Upper lobe of left lung (tissue), 6 donors: ENCODE measurements around the gene STOX1. TPM values are rescaled to one million over a fixed set of nuclear protein-coding genes. Genes with fewer than 3 reads are reported as not detected.

ENCODE experiments used
- ATAC-seq, 2 donors: fragments of 200-7000 bp; cut with Tn5 transposase; one replicate each; pipeline ENCODE4 v1.9.1; 2022; ENCODE audit warnings: mild to moderate bottlenecking in 2 of 2, moderate library complexity in 2 of 2; ENCODE audit not compliant: low FRiP score in 2 of 2
- DNase-seq, 2 donors: peaks; one replicate each; pipeline ENCODE4 v3.0.0-alpha.2; 2019 to 2020
- H3K27ac ChIP-seq, 4 donors: fragments of 200-600 bp; sonication (generic); one replicate each; pipeline ENCODE4 v1.5.1; 2016 to 2019
- H3K27me3 ChIP-seq, 4 donors: fragments of 200-600 bp; sonication (generic); one replicate each; pipeline ENCODE4 v1.5.1; 2017 to 2019
- H3K36me3 ChIP-seq, 4 donors: fragments of 200-600 bp; sonication (generic); one replicate each; pipeline ENCODE4 v1.5.1; 2016 to 2019
- H3K4me1 ChIP-seq, 4 donors: fragments of 200-600 bp; sonication (generic); one replicate each; pipeline ENCODE4 v1.5.1; 2018 to 2019
- H3K4me3 ChIP-seq, 4 donors: fragments of 200-600 bp; sonication (generic); one replicate each; pipeline ENCODE4 v1.5.1; 2017 to 2019; ENCODE audit warnings: mild to moderate bottlenecking in 2 of 4, moderate library complexity in 1 of 4
- H3K9me3 ChIP-seq, 4 donors: fragments of 200-600 bp; sonication (generic); one replicate each; pipeline ENCODE4 v1.5.1; 2018 to 2019
- EP300 ChIP-seq, 4 donors: sonication (generic); formaldehyde crosslinking; IDR thresholded peaks; one replicate each; pipeline ENCODE4 v1.5.1; 2017; ENCODE audit warnings: antibody characterized with exemption in 4 of 4, control low read depth in 2 of 4
- POLR2A ChIP-seq, 4 donors: fragments of 450-650 bp; IDR thresholded peaks; one replicate each; pipeline ENCODE4 v1.5.1; 2016 to 2017; ENCODE audit warnings: antibody characterized with exemption in 4 of 4, mild to moderate bottlenecking in 2 of 4
- POLR2AphosphoS5 ChIP-seq, 2 donors: sonication (generic); formaldehyde crosslinking; IDR thresholded peaks; one replicate each; pipeline ENCODE4 v1.5.1; 2017; ENCODE audit warnings: antibody characterized with exemption in 2 of 2
- WGBS, 2 donors: methylation state at CpG; one replicate each; pipeline ENCODE4 v1.1.5; 2017 to 2018; 5-methylcytosine and 5-hydroxymethylcytosine counted together
- total RNA-seq, 6 donors: library from RNA; depleted of rRNA in 4 of 6; stranded (reverse); fragments of >200 nt in 4 of 6; gene quantifications; one replicate each; pipeline versions ENCODE4 v1.1.0 to v1.2.1, GENCODE V29; 2016 to 2021
- TF ChIP-seq, protein P1 (sequence below), 6 experiments: fragments of 450-650 bp in 4 of 6; fragments of 200-600 bp in 2 of 6; sonication (generic) in 2 of 6; IDR thresholded peaks; one replicate each; pipeline ENCODE4 v1.5.1; 2016 to 2019; ENCODE audit warnings: antibody characterized with exemption in 6 of 6
- donor health status: DM: no; HTN: no; CAD: no; lungs with moderate emphysema.
- donor health status: DM: no; HTN: yes; CAD: no; lungs with severe emphysema.

Gene STOX1
- total RNA-seq, 6 donors from 2014 or later, result 0.23 to 25.6 (median 3.1) TPM

DNA sequence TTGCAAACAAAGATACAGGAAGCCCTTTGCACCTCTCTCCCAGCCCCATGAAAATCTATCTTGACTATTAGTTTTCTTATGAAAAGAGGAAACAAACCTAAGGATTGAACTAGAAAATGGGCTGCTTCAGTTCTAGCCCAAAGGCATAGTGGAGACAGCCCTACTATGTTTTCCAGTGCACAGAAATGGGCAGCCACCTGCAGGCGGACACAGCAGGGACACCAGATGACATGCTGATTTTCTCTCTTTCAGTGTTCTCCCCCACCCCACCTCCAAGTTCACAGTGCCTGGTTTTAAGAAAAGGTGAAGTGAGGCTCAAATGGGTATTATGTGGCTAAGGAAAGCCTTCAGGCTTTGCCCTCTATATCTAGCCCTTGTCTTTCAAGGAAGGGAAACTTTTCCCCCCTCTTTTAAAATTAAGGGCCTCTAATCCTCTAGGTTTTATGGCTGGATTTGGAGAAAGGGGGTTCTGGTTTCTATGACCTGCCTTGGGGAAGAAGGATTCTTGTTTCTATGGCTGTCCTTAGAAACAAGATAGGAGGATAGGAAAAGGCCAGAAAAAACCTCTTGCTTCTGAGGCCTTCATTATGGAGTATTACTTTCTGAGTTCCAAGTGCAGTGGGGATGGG, 50.3 kb downstream of the STOX1 start:
- 94 to 95% methylated on average over 1 of the region's 1 CpG for WGBS, 2 donors
- TF ChIP-seq, protein P1, sequence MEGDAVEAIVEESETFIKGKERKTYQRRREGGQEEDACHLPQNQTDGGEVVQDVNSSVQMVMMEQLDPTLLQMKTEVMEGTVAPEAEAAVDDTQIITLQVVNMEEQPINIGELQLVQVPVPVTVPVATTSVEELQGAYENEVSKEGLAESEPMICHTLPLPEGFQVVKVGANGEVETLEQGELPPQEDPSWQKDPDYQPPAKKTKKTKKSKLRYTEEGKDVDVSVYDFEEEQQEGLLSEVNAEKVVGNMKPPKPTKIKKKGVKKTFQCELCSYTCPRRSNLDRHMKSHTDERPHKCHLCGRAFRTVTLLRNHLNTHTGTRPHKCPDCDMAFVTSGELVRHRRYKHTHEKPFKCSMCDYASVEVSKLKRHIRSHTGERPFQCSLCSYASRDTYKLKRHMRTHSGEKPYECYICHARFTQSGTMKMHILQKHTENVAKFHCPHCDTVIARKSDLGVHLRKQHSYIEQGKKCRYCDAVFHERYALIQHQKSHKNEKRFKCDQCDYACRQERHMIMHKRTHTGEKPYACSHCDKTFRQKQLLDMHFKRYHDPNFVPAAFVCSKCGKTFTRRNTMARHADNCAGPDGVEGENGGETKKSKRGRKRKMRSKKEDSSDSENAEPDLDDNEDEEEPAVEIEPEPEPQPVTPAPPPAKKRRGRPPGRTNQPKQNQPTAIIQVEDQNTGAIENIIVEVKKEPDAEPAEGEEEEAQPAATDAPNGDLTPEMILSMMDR (IDR thresholded peaks at IDR 0.05), result no peak
- TF ChIP-seq POLR2AphosphoS5 (IDR thresholded peaks at IDR 0.05) (no peak), POLR2A (IDR thresholded peaks at IDR 0.05) (no peak), EP300 (IDR thresholded peaks at IDR 0.05) (no peak)
- DNase-seq (no peak), ATAC-seq (no peak)
- Histone ChIP-seq H3K27me3 (no peaks in the 10 kb centered on the region), H3K27ac (no peak overlapping the region), H3K4me1 (no peaks in the 10 kb centered on the region), H3K9me3 (no peaks in the 10 kb centered on the region), H3K36me3 (no peaks in the 10 kb centered on the region), H3K4me3 (no peak overlapping the region)

DNA sequence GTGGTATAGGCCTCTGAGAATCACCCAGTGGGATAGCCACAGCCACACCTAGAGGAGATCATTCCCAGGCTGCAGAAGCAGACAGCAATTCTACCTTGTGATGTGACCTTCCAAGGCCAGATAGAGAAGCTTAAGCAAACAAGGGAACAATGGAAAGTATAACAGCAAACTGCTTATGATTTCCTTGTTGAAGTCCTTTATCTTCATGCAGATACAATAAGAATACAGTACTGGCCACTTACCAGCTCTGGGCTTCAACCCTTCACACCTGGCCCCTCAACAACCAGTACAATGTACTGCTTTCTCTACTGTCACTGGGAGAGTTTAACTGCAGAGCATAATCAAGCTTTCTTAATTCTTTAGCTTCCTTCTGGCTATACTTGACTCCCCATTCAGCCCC, 51.2 kb downstream of the STOX1 start:
- ATAC-seq (no peak), DNase-seq (no peak)
- Histone ChIP-seq H3K4me3 (no peak overlapping the region), H3K27me3 (no peaks in the 10 kb centered on the region), H3K27ac (no peak overlapping the region), H3K36me3 (no peaks in the 10 kb centered on the region), H3K9me3 (no peaks in the 10 kb centered on the region), H3K4me1 (no peaks in the 10 kb centered on the region)
- TF ChIP-seq POLR2A (IDR thresholded peaks at IDR 0.05) (no peak), POLR2AphosphoS5 (IDR thresholded peaks at IDR 0.05) (no peak), EP300 (IDR thresholded peaks at IDR 0.05) (no peak)
- TF ChIP-seq, protein P1 (IDR thresholded peaks at IDR 0.05), result no peak

DNA sequence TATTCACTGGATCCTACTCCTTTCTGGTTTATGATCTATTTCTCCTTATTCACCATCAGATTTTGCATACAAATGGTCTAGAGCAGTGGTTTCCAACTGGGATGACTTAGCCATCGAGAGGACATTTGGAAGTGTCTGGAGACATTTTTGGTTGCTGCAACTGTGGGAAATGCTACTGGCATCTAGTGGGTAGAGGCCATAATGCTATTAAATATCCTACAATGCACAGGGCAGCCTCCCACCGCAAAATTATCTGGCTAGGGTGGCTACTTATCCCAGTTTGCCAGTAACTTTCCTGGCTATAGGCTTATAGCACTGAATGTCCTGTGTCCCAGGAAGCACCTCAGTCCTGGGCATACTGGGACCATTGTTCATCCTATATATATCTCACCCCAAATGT, 52.3 kb downstream of the STOX1 start:
- Histone ChIP-seq H3K27ac (no peak overlapping the region), H3K36me3 (no peaks in the 10 kb centered on the region), H3K4me3 (no peak overlapping the region), H3K4me1 (no peaks in the 10 kb centered on the region), H3K27me3 (no peaks in the 10 kb centered on the region), H3K9me3 (no peaks in the 10 kb centered on the region)
- WGBS, 2 donors, result 94 to 98% methylated on average over 2 of the region's 2 CpGs
- TF ChIP-seq POLR2A (IDR thresholded peaks at IDR 0.05) (no peak), POLR2AphosphoS5 (IDR thresholded peaks at IDR 0.05) (no peak), EP300 (IDR thresholded peaks at IDR 0.05) (no peak)
- TF ChIP-seq, protein P1 (IDR thresholded peaks at IDR 0.05), result no peak
- ATAC-seq (no peak), DNase-seq (no peak)

- H3K27ac ChIP-seq, result no peak overlapping the region
- no peaks in the 10 kb centered on the region for H3K4me1 ChIP-seq
- H3K36me3 ChIP-seq, result no peaks in the 10 kb centered on the region
- H3K4me3 ChIP-seq, result no peak overlapping the region
- TF ChIP-seq POLR2AphosphoS5 (IDR thresholded peaks at IDR 0.05), result no peak
- no peak for TF ChIP-seq POLR2A (IDR thresholded peaks at IDR 0.05)
- TF ChIP-seq, protein P1 (IDR thresholded peaks at IDR 0.05), result no peak
- WGBS, 2 donors, result 94 to 98% methylated on average over 4 of the region's 4 CpGs
- DNase-seq (no peak), ATAC-seq (no peak)
- H3K9me3 ChIP-seq, result no peaks in the 10 kb centered on the region
- no peaks in the 10 kb centered on the region for H3K27me3 ChIP-seq
Measured at GRCh38 chr10:68880181-68880580, 52.9 kb downstream of the STOX1 start.

DNA sequence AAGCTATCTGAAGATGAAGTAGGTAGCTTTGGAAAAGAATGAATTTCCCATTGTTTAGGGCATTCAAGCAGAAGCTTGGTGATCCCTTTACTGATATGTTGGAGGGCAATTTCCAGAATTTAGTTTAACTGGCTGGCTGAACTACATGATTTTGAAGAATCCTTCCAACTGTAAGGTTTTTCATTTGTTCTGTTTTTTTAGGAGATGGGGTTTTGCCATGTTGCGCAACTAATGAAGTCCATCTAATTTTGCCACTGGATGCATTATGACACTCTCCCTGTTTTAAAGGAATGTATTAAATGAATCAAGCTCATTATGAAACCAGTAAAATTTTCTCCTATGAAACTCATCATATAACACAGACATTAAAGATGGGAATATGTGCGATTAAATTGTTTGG, 67.7 kb downstream of the STOX1 start:
- ATAC-seq, result no peak
- TF ChIP-seq, protein P1 (IDR thresholded peaks at IDR 0.05), result no peak
- no peak overlapping the region for H3K27ac ChIP-seq
- no peaks in the 10 kb centered on the region for H3K9me3 ChIP-seq
- H3K36me3 ChIP-seq, result no peaks in the 10 kb centered on the region
- peaks cover 0 to 2% (median under 1%) of the 10 kb centered on the region in 4 donors for H3K4me1 ChIP-seq
- 89 to 94% methylated on average over 2 of the region's 2 CpGs for WGBS, 2 donors
- H3K27me3 ChIP-seq, result no peaks in the 10 kb centered on the region
- DNase-seq, result no peak
- H3K4me3 ChIP-seq, result no peak overlapping the region
